HEK293T (cell line): ENCODE measurements around the gene CD3G.

Experiments
- BHLHE40 ChIP-seq: fragments of 450-650 bp; IDR thresholded peaks from 2 replicates; pipeline ENCODE4 v1.6.1; 2016; ENCODE audit warnings: mild to moderate bottlenecking, moderate library complexity, borderline replicate concordance
- FOXM1 ChIP-seq: fragments of 450-650 bp; IDR thresholded peaks from 2 replicates; pipeline ENCODE4 v1.6.1; 2017; ENCODE audit warnings: mild to moderate bottlenecking, borderline replicate concordance
- NFRKB ChIP-seq: fragments of 450-650 bp; IDR thresholded peaks from 2 replicates; pipeline ENCODE4 v1.6.1; 2016; ENCODE audit warnings: mild to moderate bottlenecking, moderate library complexity
- SP1 ChIP-seq: fragments of 450-650 bp; IDR thresholded peaks from 2 replicates; pipeline ENCODE4 v1.6.1; 2017

DNA sequence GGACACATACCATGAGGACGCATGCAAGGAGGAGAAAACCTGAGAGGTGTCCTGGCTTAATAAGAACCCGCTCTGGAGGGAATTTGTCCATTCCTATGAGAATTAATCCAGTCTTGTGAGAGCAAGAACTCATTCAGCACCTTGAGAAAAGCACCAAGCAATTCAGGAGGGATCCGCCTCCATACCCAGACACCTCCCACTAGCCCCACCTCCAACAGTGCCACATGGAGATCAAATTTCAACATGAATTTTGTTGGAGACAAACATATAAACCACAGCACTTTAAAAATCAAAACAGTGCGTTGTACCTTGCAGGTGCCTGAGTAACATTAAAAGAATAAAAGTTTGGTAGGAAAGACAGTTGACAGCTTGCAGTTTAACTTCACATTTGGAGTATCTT lies 26.6 kb downstream of the CD3G start:
- TF ChIP-seq BHLHE40, result no peak
- TF ChIP-seq FOXM1, result no peak
- no peak for TF ChIP-seq NFRKB
- no peak for TF ChIP-seq SP1
